ENCODE measurements around the gene DPEP1. TPM values are rescaled to one million over a fixed set of nuclear protein-coding genes. Genes with fewer than 3 reads are reported as not detected.

The DPEP1 gene
- total and polyA plus RNA-seq, 2 donors (not counting 1 experiment from before 2014, with no cell fraction given), result not detected

DNA sequence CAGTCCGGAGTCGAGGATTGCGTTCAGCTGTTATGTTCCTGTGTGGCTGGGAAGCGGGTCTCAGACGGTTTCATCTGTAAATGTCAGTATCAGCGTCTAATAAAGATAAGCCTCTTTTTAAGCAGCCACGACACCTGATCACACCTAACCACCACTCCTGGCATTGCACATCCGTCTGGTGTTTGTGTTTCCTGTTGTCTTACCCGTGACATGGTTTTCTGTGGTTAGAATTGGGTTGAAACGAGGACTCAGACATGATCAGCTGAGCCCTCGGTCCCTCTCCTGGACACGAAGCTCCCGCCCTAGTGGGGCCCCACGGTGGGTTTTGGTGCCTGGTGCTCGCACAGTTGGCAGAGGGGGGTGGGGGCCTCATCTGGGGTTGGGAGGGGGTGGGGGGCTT is 19.6 kb upstream of the DPEP1 start:
- Histone ChIP-seq H3K9me3 (ENCODE audit: control extremely low read depth in 1 of 3, control insufficient read depth in 2 of 3, insufficient read depth in 1 of 3, low read length in 2 of 3) (no peaks in the 10 kb centered on the region), H3K9ac (ENCODE audit: low read length) (no peak overlapping the region), H3K4me2 (replicated peaks; ENCODE audit: low read depth, low read length, poor library complexity, severe bottlenecking) (no peak overlapping the region), H3K4me3 (ENCODE audit: control extremely low read depth in 1 of 5, extremely low read depth in 1 of 5, insufficient read depth in 1 of 5, low read depth in 2 of 5, low read length in 4 of 5) (no peak overlapping the region), H2AFZ (ENCODE audit: insufficient read depth, low read depth, low read length, poor library complexity, severe bottlenecking) (no peak overlapping the region), H4K20me1 (ENCODE audit: control insufficient read depth, insufficient read depth, low read length, poor library complexity, severe bottlenecking) (no peaks in the 10 kb centered on the region), H3K27me3 (replicated peaks in 1 of 4; ENCODE audit: control extremely low read depth in 1 of 4, control insufficient read depth in 3 of 4, insufficient read depth in 4 of 4, low read length in 3 of 4) (no peaks in the 10 kb centered on the region), H3K4me1 (ENCODE audit: control insufficient read depth in 2 of 2, insufficient read depth in 2 of 2, low read length in 2 of 2) (no peaks in the 10 kb centered on the region), H3K27ac (ENCODE audit: low read length in 2 of 2) (no peak overlapping the region), H3K36me3 (replicated peaks in 1 of 2; ENCODE audit: control extremely low read depth in 1 of 2, control insufficient read depth in 1 of 2, extremely low read depth in 1 of 2, insufficient read depth in 2 of 2, low read length in 1 of 2) (no peaks in the 10 kb centered on the region), H3K79me2 (ENCODE audit: control insufficient read depth, insufficient read depth, low read length) (no peaks in the 10 kb centered on the region)
- H3K27me3 Mint-ChIP-seq, result no peaks in the 10 kb centered on the region
- H3K4me3 Mint-ChIP-seq, result no peak overlapping the region
- intact Hi-C loops (cut with micrococcal nuclease), result no loop called here
- TF ChIP-seq EZH2 (IDR thresholded peaks at IDR 0.05; ENCODE audit: borderline replicate concordance, insufficient read depth, low read depth, low read length, poor library complexity, severe bottlenecking) (no peak), CTCF (IDR thresholded peaks at IDR 0.05) (no peak)
- H3K4me1 Mint-ChIP-seq, result no peaks in the 10 kb centered on the region
- WGBS (ENCODE audit: insufficient coverage), result 65% methylated on average over 8 of the region's 15 CpGs
- DNase-seq (no peak), ATAC-seq (ENCODE audit: low read depth) (no peak)
- H3K9me3 Mint-ChIP-seq (ENCODE audit: insufficient read depth), result no peaks in the 10 kb centered on the region
- CTCF ChIA-PET, result interaction anchor here (0.5 kb wide), 1 partner anchor 34 kb away, joined by 3 read pairs; no protein-coding TSS in a partner anchor
- no peak overlapping the region for H3K27ac Mint-ChIP-seq
- POLR2A ChIA-PET, result no interaction called here

GRCh38 chr16:89595330-89596060 is 17.9 kb upstream of the DPEP1 start:
- TF ChIP-seq EZH2 (IDR thresholded peaks at IDR 0.05; ENCODE audit: borderline replicate concordance, insufficient read depth, low read depth, low read length, poor library complexity, severe bottlenecking) (no peak), CTCF (IDR thresholded peaks at IDR 0.05) (no peak)
- Histone ChIP-seq H2AFZ (ENCODE audit: insufficient read depth, low read depth, low read length, poor library complexity, severe bottlenecking) (no peak overlapping the region), H3K4me1 (ENCODE audit: control insufficient read depth in 2 of 2, insufficient read depth in 2 of 2, low read length in 2 of 2) (no peaks in the 10 kb centered on the region), H3K4me3 (ENCODE audit: control extremely low read depth in 1 of 5, extremely low read depth in 1 of 5, insufficient read depth in 1 of 5, low read depth in 2 of 5, low read length in 4 of 5) (no peak overlapping the region), H3K9me3 (ENCODE audit: control extremely low read depth in 1 of 3, control insufficient read depth in 2 of 3, insufficient read depth in 1 of 3, low read length in 2 of 3) (no peaks in the 10 kb centered on the region), H3K9ac (ENCODE audit: low read length) (no peak overlapping the region), H4K20me1 (ENCODE audit: control insufficient read depth, insufficient read depth, low read length, poor library complexity, severe bottlenecking) (no peaks in the 10 kb centered on the region), H3K4me2 (replicated peaks; ENCODE audit: low read depth, low read length, poor library complexity, severe bottlenecking) (no peak overlapping the region), H3K79me2 (ENCODE audit: control insufficient read depth, insufficient read depth, low read length) (no peaks in the 10 kb centered on the region), H3K36me3 (replicated peaks in 1 of 2; ENCODE audit: control extremely low read depth in 1 of 2, control insufficient read depth in 1 of 2, extremely low read depth in 1 of 2, insufficient read depth in 2 of 2, low read length in 1 of 2) (no peaks in the 10 kb centered on the region), H3K27me3 (replicated peaks in 1 of 4; ENCODE audit: control extremely low read depth in 1 of 4, control insufficient read depth in 3 of 4, insufficient read depth in 4 of 4, low read length in 3 of 4) (no peaks in the 10 kb centered on the region), H3K27ac (ENCODE audit: low read length in 2 of 2) (no peak overlapping the region)
- no peak for ATAC-seq (ENCODE audit: low read depth)
- WGBS (ENCODE audit: insufficient coverage), result 97% methylated on average over 47 of the region's 47 CpGs
- ChIA-PET CTCF (interaction anchor here (0.5 kb wide), 1 partner anchor 141 kb away, joined by 3 read pairs; no protein-coding TSS in a partner anchor), POLR2A (no interaction called here)
- intact Hi-C loops (cut with micrococcal nuclease), result no loop called here
- H3K4me3 Mint-ChIP-seq, result no peak overlapping the region
- no peaks in the 10 kb centered on the region for H3K27me3 Mint-ChIP-seq
- no peak for DNase-seq
- no peak overlapping the region for H3K27ac Mint-ChIP-seq
- H3K4me1 Mint-ChIP-seq, result no peaks in the 10 kb centered on the region
- H3K9me3 Mint-ChIP-seq (ENCODE audit: insufficient read depth), result no peaks in the 10 kb centered on the region
